ENCODE measurements around the gene SPPL2B. TPM values are rescaled to one million over a fixed set of nuclear protein-coding genes. Genes with fewer than 3 reads are reported as not detected.
A peak's percentile ranks its signal among the peaks of the same experiment; 100 is the strongest.

SPPL2B gene
- total RNA-seq, 1 donor from 2014 or later = 54.3 TPM

- H3K27ac ChIP-seq = no peak overlapping the region
- intact Hi-C loops (cut with DNase I) = no loop called here
Measured at GRCh38 chr19:2329501-2329916, 1.0 kb downstream of the SPPL2B start.

GRCh38 chr19:2330255-2330631 lies 1.8 kb downstream of the SPPL2B start:
- H3K36me3 ChIP-seq = no peaks in the 10 kb centered on the region
- H3K4me1 ChIP-seq = peaks cover 65% of the 10 kb centered on the region
- TF ChIP-seq POLR2AphosphoS5 (IDR thresholded peaks at IDR 0.05; ENCODE audit: insufficient read depth in 1 of 2, low read depth in 1 of 2) (no peak), CTCF (IDR thresholded peaks at IDR 0.05) (no peak), POLR2A (IDR thresholded peaks at IDR 0.05) (no peak)
- H3K27me3 ChIP-seq = no peaks in the 10 kb centered on the region
- intact Hi-C loops (cut with DNase I) = no loop called here
- H3K4me3 ChIP-seq = no peak overlapping the region
- DNase-seq (ENCODE audit: extremely low spot score in 2 of 2) = no peak
- no peaks in the 10 kb centered on the region for H3K9me3 ChIP-seq
- H3K27ac ChIP-seq = no peak overlapping the region

More at GRCh38 chr19:2329501-2329916, 1.0 kb downstream of the SPPL2B start:
- Histone ChIP-seq H3K4me1 (peaks cover 65% of the 10 kb centered on the region), H3K9me3 (no peaks in the 10 kb centered on the region), H3K4me3 (peak overlapping the region; percentile 64 to 88), H3K36me3 (peaks cover 0 to under 1% of the 10 kb centered on the region in 2 donors), H3K27me3 (no peaks in the 10 kb centered on the region)
- DNase-seq (ENCODE audit: extremely low spot score in 2 of 2) = no peak
- TF ChIP-seq CTCF (IDR thresholded peaks at IDR 0.05) (no peak), POLR2A (IDR thresholded peaks at IDR 0.05) (no peak), POLR2AphosphoS5 (IDR thresholded peaks at IDR 0.05; ENCODE audit: insufficient read depth in 1 of 2, low read depth in 1 of 2) (no peak)

DNA sequence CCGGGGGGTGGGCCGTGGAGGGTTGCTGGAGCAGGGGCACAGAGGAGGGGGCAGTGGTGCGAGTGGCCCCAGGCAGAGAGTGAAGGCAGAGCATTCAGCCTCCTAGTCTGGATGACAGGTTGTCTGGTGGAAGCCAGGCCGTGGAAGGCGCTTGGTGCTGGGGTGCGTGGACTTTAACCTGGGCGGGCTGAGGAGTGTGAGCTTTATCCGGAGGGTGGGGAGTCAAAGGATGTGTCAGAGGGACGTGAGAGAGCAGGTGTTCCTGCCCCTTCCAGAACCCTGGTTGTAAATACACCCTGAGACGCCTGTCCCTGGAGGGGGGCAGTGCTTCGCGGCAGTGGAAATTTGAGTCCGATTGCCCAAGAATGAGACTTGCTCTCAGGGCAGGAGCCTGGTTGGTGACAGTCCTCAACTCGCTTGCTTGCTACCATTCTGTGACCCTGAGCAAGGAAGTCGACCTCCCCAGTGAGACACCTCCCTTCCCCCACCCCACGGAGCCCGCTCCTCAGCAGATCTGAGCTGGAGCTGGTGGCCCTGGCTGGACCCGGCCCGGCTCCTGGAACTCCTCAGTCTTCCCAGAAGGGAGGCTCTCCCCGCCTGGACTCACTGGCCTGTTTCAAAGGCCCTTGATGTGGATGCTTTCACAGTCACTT lies 2.3 kb downstream of the SPPL2B start:
- Histone ChIP-seq H3K9me3 (no peaks in the 10 kb centered on the region), H3K4me1 (peaks cover 65% of the 10 kb centered on the region), H3K27ac (no peak overlapping the region), H3K4me3 (no peak overlapping the region), H3K36me3 (no peaks in the 10 kb centered on the region), H3K27me3 (no peaks in the 10 kb centered on the region)
- no peak for DNase-seq (ENCODE audit: extremely low spot score in 2 of 2)
- intact Hi-C loops (cut with DNase I) = no loop called here
- TF ChIP-seq CTCF (IDR thresholded peaks at IDR 0.05) (no peak), POLR2AphosphoS5 (IDR thresholded peaks at IDR 0.05; ENCODE audit: insufficient read depth in 1 of 2, low read depth in 1 of 2) (no peak), POLR2A (IDR thresholded peaks at IDR 0.05) (no peak)

DNA sequence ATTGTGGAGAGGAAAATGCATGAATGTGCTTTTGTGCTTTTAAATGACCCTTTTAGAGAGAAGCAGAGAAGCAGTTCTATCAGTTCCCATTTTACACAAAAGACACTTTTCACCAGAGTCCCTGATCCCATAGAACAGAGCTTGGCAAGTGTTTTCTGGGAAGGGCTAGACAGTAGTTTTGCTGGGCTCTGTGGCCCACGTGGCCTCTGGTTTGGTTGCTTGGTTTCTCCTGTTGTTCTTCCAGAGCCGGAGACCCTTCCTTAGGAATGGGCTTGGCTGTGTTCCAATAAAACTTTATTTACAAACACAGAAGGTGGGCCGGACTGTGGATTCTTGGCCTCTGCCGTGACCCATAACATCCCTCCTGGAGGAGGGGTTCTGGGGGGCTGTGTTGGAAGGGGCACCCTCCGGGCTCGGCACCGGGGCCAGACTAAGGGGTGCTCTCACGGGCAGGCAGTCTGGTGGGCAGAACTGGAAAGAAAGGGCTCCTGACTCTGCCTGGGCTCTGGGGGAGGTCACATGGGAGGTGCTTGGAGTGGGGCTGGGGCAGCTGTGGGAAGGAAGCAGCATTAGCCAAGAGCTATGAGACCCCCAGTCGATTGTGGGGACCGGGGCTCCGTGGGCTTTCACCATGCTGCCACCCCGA lies 3.2 kb downstream of the SPPL2B start:
- Histone ChIP-seq H3K27me3 (no peaks in the 10 kb centered on the region), H3K9me3 (no peaks in the 10 kb centered on the region), H3K4me3 (no peak overlapping the region), H3K4me1 (peaks cover 60% of the 10 kb centered on the region), H3K36me3 (no peaks in the 10 kb centered on the region), H3K27ac (no peak overlapping the region)
- intact Hi-C loops (cut with DNase I) = no loop called here
- DNase-seq (ENCODE audit: extremely low spot score in 2 of 2) = no peak
- no peak for TF ChIP-seq POLR2A (IDR thresholded peaks at IDR 0.05)
- TF ChIP-seq CTCF (IDR thresholded peaks at IDR 0.05) = no peak
- no peak for TF ChIP-seq POLR2AphosphoS5 (IDR thresholded peaks at IDR 0.05; ENCODE audit: insufficient read depth in 1 of 2, low read depth in 1 of 2)
